ENCODE data around the gene RPUSD1. TPM values are rescaled to one million over a fixed set of nuclear protein-coding genes. Genes with fewer than 3 reads are reported as not detected.

RPUSD1 gene
- total and polyA plus RNA-seq, 4 donors = 8.2 to 25.6 (median 23.5) TPM

DNA sequence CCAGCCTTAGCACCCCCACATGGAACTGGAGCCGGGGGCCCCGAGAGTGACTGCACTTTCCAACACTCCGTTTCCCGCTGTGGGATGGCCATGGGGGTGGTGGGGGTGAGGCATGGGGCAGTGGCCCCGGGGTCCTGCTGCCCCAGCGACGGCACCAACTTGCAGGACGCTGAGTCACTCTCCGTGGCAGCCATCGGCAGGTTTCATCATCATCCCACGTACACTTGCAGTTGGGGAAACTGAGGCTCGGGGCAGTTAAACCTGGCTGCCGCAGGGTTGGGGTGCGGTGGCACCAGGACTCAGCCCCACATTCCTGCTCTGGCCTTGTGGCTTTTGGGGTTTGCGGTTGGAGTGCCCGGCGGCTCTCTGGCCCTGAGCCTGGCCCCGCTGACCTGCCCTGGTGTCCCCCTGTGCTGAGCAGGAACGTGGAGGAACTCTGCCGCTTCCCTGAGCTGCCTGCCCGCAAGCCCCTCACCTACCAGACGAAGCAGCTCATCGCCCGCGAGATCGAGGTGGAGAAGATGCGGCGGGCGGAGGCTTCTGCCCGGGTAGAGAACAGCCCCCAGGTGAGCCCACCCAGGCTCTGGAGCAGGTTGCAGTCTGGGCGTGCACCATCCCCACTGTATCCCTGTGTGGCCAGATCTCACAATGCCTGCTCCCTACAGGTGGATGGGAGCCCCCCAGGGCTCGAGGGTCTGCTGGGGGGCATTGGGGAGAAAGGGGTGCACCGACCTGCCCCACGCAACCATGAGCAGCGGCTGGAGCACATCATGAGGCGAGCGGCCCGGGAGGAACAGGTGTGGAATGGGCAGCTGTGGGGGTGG, 8.3 kb upstream of the RPUSD1 start:
- no peak for ATAC-seq (ENCODE audit: insufficient read depth, low FRiP score)
- H3K4me3 ChIP-seq = no peak overlapping the region
- DNase-seq = no peak

GRCh38 chr16:795580-796229, 7.5 kb upstream of the RPUSD1 start:
- DNase-seq (no peak), ATAC-seq (ENCODE audit: insufficient read depth, low FRiP score) (no peak)
- Histone ChIP-seq H3K27ac (ENCODE audit: low read depth in 1 of 2, low read length in 1 of 2) (no peak overlapping the region), H3K9ac (ENCODE audit: insufficient read depth in 1 of 2, low read length in 2 of 2) (no peak overlapping the region), H3K4me3 (no peak overlapping the region), H3K36me3 (ENCODE audit: control insufficient read depth in 4 of 4, insufficient read depth in 4 of 4, low read length in 4 of 4) (peaks cover 0 to 10% (median 0%) of the 10 kb centered on the region in 4 donors), H3K27me3 (ENCODE audit: control insufficient read depth in 3 of 3, insufficient read depth in 3 of 3, low read length in 2 of 3) (peaks cover 0 to 10% (median 7%) of the 10 kb centered on the region in 3 donors), H3K4me1 (ENCODE audit: control insufficient read depth in 5 of 5, insufficient read depth in 5 of 5, low read length in 5 of 5) (no peaks in the 10 kb centered on the region), H3K9me3 (ENCODE audit: control insufficient read depth in 4 of 4, insufficient read depth in 3 of 4, low read length in 3 of 4) (peaks cover 0 to 3% (median 0%) of the 10 kb centered on the region in 4 donors)
- 81 to 94% methylated on average over 31 to 33 of the region's 33 CpGs for WGBS, 2 donors
- no peak for TF ChIP-seq CTCF (IDR thresholded peaks at IDR 0.05; ENCODE audit: control extremely low read depth, extremely low read depth)

More for the DNA sequence above, 8.3 kb upstream of the RPUSD1 start:
- H3K27ac ChIP-seq (ENCODE audit: low read depth in 1 of 2, low read length in 1 of 2) = no peak overlapping the region
- H3K9ac ChIP-seq (ENCODE audit: insufficient read depth in 1 of 2, low read length in 2 of 2) = no peak overlapping the region
- H3K27me3 ChIP-seq (ENCODE audit: control insufficient read depth in 3 of 3, insufficient read depth in 3 of 3, low read length in 2 of 3) = peaks cover 4 to 18% (median 7%) of the 10 kb centered on the region in 3 donors
- peaks cover 0 to 4% (median 0%) of the 10 kb centered on the region in 4 donors for H3K9me3 ChIP-seq (ENCODE audit: control insufficient read depth in 4 of 4, insufficient read depth in 3 of 4, low read length in 3 of 4)
- 92 to 94% methylated on average over 35 to 38 of the region's 38 CpGs for WGBS, 2 donors
- no peaks in the 10 kb centered on the region for H3K4me1 ChIP-seq (ENCODE audit: control insufficient read depth in 5 of 5, insufficient read depth in 5 of 5, low read length in 5 of 5)
- no peak for TF ChIP-seq CTCF (IDR thresholded peaks at IDR 0.05; ENCODE audit: control extremely low read depth, extremely low read depth)
- peaks cover 0 to 3% (median 0%) of the 10 kb centered on the region in 4 donors for H3K36me3 ChIP-seq (ENCODE audit: control insufficient read depth in 4 of 4, insufficient read depth in 4 of 4, low read length in 4 of 4)

- TF ChIP-seq CTCF (IDR thresholded peaks at IDR 0.05; ENCODE audit: control extremely low read depth, extremely low read depth) = no peak
- Histone ChIP-seq H3K9me3 (ENCODE audit: control insufficient read depth in 4 of 4, insufficient read depth in 3 of 4, low read length in 3 of 4) (peaks cover 0 to 3% (median 0%) of the 10 kb centered on the region in 4 donors), H3K27ac (ENCODE audit: low read depth in 1 of 2, low read length in 1 of 2) (no peak overlapping the region), H3K9ac (ENCODE audit: insufficient read depth in 1 of 2, low read length in 2 of 2) (no peak overlapping the region), H3K4me1 (ENCODE audit: control insufficient read depth in 5 of 5, insufficient read depth in 5 of 5, low read length in 5 of 5) (no peaks in the 10 kb centered on the region), H3K4me3 (no peak overlapping the region), H3K36me3 (ENCODE audit: control insufficient read depth in 4 of 4, insufficient read depth in 4 of 4, low read length in 4 of 4) (peaks cover 0 to 10% (median 0%) of the 10 kb centered on the region in 4 donors), H3K27me3 (ENCODE audit: control insufficient read depth in 3 of 3, insufficient read depth in 3 of 3, low read length in 2 of 3) (peaks cover 0 to 9% (median 7%) of the 10 kb centered on the region in 3 donors)
- 82 to 83% methylated on average over 25 to 31 of the region's 31 CpGs for WGBS, 2 donors
- ATAC-seq (ENCODE audit: insufficient read depth, low FRiP score) (no peak), DNase-seq (no peak)
Observed at GRCh38 chr16:794853-795466, 6.8 kb upstream of the RPUSD1 start.

Data from lung (tissue), 12 donors.